Stimulated activated naive B cell treated with anti-CD40 and anti-IgM and Interleukin-4, amounts not matched to agents 10 μg/mL and 1 μg/mL and 100 μg/mL, for 72 hours (primary cell): Measurements from ENCODE around the gene FREM2.

Experiments
- ATAC-seq, 2 donors: fragments of 150-1000 bp; cut with Tn5 transposase; replicated peaks; 2 replicates each; pipeline ENCODE4 v1.10.0; 2021; ENCODE audit warnings: moderate library complexity in 1 of 2
- DNase-seq: peaks from one replicate; pipeline ENCODE4 v3.0.0; 2021
- H3K27ac Mint-ChIP-seq: one replicate; pipeline ENCODE4 v1.8.0; 2022; ENCODE audit warnings: mild to moderate bottlenecking, mixed read lengths
- H3K27me3 Mint-ChIP-seq, 2 donors: one replicate each; pipeline ENCODE4 v1.8.0; 2022; ENCODE audit warnings: mixed read lengths in 2 of 2
- H3K36me3 Mint-ChIP-seq, 2 donors: one replicate each; pipeline ENCODE4 v1.8.0; 2022; ENCODE audit warnings: mixed read lengths in 2 of 2, mild to moderate bottlenecking in 1 of 2
- H3K4me1 Mint-ChIP-seq, 2 donors: one replicate each; pipeline ENCODE4 v1.8.0; 2022; ENCODE audit warnings: mixed read lengths in 2 of 2, mild to moderate bottlenecking in 1 of 2
- H3K4me3 Mint-ChIP-seq, 2 donors: one replicate each; pipeline ENCODE4 v1.8.0; 2022; ENCODE audit warnings: mild to moderate bottlenecking in 2 of 2, mixed read lengths in 2 of 2, moderate library complexity in 1 of 2
- H3K9me3 Mint-ChIP-seq, 2 donors: one replicate each; pipeline ENCODE4 v1.8.0; 2022; ENCODE audit warnings: mixed read lengths in 2 of 2, mild to moderate bottlenecking in 1 of 2

The FREM2 gene

GRCh38 chr13:38796890-38797289 lies 110.0 kb downstream of the FREM2 start:
- no peaks in the 10 kb centered on the region for H3K4me1 Mint-ChIP-seq
- no peak overlapping the region for H3K4me3 Mint-ChIP-seq
- ATAC-seq = no peak
- H3K27ac Mint-ChIP-seq = no peak overlapping the region
- DNase-seq = no peak
- no peaks in the 10 kb centered on the region for H3K27me3 Mint-ChIP-seq
- no peaks in the 10 kb centered on the region for H3K36me3 Mint-ChIP-seq
- peaks cover 0 to 5% of the 10 kb centered on the region in 2 donors for H3K9me3 Mint-ChIP-seq

- Mint-ChIP-seq H3K4me3 (no peak overlapping the region), H3K4me1 (no peaks in the 10 kb centered on the region), H3K36me3 (no peaks in the 10 kb centered on the region), H3K27ac (no peak overlapping the region), H3K27me3 (no peaks in the 10 kb centered on the region), H3K9me3 (peaks cover 0 to 4% of the 10 kb centered on the region in 2 donors)
- no peak for DNase-seq
- no peak for ATAC-seq
These were observed 116.7 kb downstream of the FREM2 start for GRCh38 chr13:38803531-38803930.

DNA sequence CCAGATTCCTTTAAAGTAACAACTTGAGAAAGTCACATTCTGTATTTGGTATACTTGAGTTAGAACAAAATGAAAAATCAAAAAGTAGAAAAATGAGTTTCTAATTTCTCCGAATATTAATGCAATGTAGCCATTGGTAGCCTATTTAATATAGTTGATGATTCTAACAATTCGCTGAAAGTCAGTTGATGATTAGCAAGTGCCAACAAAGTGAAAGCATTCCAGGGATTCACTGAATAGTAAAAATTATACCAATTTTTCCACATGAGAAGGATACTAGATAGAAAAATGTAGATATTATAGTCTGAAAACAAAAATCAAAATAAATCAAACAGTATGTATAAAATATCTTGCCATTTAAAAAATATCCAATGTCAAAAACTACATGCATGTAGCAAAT lies 117.2 kb downstream of the FREM2 start:
- H3K4me3 Mint-ChIP-seq = no peak overlapping the region
- H3K27ac Mint-ChIP-seq = no peak overlapping the region
- no peak for ATAC-seq
- DNase-seq = no peak
- H3K9me3 Mint-ChIP-seq = peaks cover 0 to 4% of the 10 kb centered on the region in 2 donors
- no peaks in the 10 kb centered on the region for H3K4me1 Mint-ChIP-seq
- no peaks in the 10 kb centered on the region for H3K27me3 Mint-ChIP-seq
- H3K36me3 Mint-ChIP-seq = no peaks in the 10 kb centered on the region

GRCh38 chr13:38804536-38804935 lies 117.7 kb downstream of the FREM2 start:
- H3K36me3 Mint-ChIP-seq = no peaks in the 10 kb centered on the region
- no peak for ATAC-seq
- no peak overlapping the region for H3K4me3 Mint-ChIP-seq
- H3K27me3 Mint-ChIP-seq = no peaks in the 10 kb centered on the region
- DNase-seq = no peak
- H3K9me3 Mint-ChIP-seq = peaks cover 4% of the 10 kb centered on the region in 2 donors
- H3K4me1 Mint-ChIP-seq = no peaks in the 10 kb centered on the region
- H3K27ac Mint-ChIP-seq = no peak overlapping the region

DNA sequence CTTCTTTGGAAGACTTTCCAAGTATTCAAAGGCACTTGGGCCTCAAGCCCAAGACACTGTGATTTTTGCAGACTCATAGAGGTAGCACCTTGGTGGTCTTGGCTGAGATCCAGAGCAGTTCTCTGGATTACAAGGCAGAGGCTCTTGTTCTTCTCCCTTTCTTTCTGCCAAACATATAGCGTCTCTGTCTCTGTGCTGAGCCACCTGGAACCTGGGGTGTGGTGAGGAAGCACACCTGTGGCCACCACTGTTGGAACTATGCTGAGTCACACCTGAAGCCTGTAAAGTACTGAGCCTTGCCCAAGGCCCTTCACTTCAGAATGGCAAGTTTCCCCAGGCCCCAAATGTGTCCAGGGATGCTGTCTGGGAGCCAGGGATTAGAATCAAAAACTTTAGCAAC lies 127.5 kb downstream of the FREM2 start:
- ATAC-seq (no peak), DNase-seq (no peak)
- no peaks in the 10 kb centered on the region for H3K36me3 Mint-ChIP-seq
- no peaks in the 10 kb centered on the region for H3K4me1 Mint-ChIP-seq
- no peak overlapping the region for H3K4me3 Mint-ChIP-seq
- no peaks in the 10 kb centered on the region for H3K27me3 Mint-ChIP-seq
- no peak overlapping the region for H3K27ac Mint-ChIP-seq
- H3K9me3 Mint-ChIP-seq = peaks cover 9 to 11% of the 10 kb centered on the region in 2 donors

- peaks cover 0 to 3% of the 10 kb centered on the region in 2 donors for H3K9me3 Mint-ChIP-seq
- H3K27ac Mint-ChIP-seq = no peak overlapping the region
- no peaks in the 10 kb centered on the region for H3K27me3 Mint-ChIP-seq
- ATAC-seq (no peak), DNase-seq (no peak)
- no peak overlapping the region for H3K4me3 Mint-ChIP-seq
- no peaks in the 10 kb centered on the region for H3K4me1 Mint-ChIP-seq
- H3K36me3 Mint-ChIP-seq = no peaks in the 10 kb centered on the region
These were observed 132.2 kb downstream of the FREM2 start for GRCh38 chr13:38819053-38819452.

DNA sequence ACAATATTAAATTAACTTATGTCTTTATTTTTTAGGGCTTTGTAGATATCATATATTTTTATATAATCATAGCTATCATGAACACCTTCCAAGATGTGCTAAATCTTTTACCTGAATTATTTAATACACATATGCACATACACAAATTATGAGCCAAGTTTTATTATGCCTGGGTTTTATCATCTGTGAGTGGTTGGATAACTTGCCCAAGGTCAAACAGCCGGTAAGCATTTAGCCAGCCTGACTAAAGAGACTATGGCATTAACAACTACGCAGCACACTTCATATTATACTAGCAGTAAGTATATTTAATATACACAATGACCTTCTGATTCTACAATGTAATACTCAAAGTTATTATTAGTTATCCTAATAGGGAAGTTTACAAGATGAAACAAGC lies 132.7 kb downstream of the FREM2 start:
- Mint-ChIP-seq H3K27me3 (no peaks in the 10 kb centered on the region), H3K9me3 (peaks cover 0 to 2% of the 10 kb centered on the region in 2 donors), H3K36me3 (no peaks in the 10 kb centered on the region), H3K4me1 (no peaks in the 10 kb centered on the region), H3K27ac (no peak overlapping the region), H3K4me3 (no peak overlapping the region)
- ATAC-seq (no peak), DNase-seq (no peak)

DNA sequence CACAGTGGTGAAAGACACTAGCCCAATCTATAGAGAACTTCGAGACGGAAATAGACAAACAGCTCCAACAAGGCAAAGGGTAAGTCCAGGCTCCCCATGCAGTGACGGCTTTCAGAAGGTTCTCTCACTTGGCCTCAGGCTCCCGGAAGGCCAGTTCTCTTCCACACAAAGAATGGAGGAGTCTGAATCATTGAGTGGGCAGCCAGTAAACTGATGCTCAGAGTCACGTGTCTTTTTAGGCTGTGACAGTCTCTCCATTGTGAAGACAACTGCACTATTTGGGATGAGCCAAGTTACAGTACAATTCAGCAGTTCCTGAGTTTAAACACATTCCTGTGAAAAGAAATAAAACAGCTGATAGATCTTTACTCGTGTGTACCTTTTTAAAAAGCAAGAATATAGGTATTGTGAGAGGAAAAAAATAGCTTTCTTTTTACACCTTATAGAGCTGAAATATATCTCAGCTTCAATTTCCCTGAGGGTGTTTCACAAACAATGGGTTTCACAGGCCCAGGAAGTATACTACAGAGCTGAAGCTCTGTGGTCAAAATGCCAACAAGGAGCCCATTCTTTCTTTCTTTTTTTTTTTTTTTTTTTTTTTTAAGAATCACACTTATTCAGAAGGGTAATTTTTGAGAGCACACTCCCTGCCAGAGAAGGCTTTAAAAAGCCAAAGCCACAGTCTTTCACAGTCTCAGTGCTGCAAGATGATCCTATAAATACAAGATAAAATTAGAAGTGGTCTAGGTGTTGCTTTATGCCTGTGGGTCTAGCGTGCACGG lies 135.1 kb downstream of the FREM2 start:
- Mint-ChIP-seq H3K9me3 (peaks cover 0 to 2% of the 10 kb centered on the region in 2 donors), H3K27me3 (no peaks in the 10 kb centered on the region), H3K4me3 (no peak overlapping the region), H3K4me1 (no peaks in the 10 kb centered on the region), H3K27ac (no peak overlapping the region), H3K36me3 (no peaks in the 10 kb centered on the region)
- DNase-seq (no peak), ATAC-seq (no peak)

- Mint-ChIP-seq H3K4me3 (no peak overlapping the region), H3K27me3 (no peaks in the 10 kb centered on the region), H3K27ac (no peak overlapping the region), H3K9me3 (no peaks in the 10 kb centered on the region), H3K4me1 (no peaks in the 10 kb centered on the region), H3K36me3 (no peaks in the 10 kb centered on the region)
- ATAC-seq (peak; percentile 51 to 74), DNase-seq (no peak)
These were observed 137.5 kb downstream of the FREM2 start for GRCh38 chr13:38824342-38824741.

DNA sequence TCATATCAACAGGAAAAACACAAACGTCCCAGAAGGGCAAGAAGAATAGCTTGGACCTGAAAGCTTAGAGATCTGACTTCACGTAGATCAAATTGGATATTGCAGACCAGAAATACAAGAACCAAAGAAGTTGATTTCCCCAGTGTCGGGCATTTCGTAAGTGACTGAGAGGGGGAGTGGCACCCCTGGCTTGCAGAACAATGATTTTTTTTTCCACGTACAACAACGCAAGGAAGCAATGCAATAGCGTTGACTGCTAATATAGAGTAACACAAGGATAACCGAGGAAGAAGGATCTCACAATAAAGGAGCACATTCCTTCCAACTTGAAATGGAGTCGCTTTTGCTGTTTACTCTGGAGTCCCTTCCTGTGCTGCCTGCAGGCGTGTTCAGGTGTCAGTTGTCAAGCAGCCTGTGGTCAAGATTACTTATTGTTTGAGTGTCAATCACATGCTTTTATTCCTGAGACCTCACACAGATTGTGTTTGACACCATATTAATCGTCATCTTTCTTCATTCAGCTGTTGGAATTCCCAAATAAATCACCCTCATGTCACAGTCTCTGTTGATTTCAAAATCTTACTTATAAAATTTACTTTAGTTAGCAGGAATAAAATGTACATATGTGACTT lies 139.4 kb downstream of the FREM2 start:
- DNase-seq = no peak
- ATAC-seq = no peak
- Mint-ChIP-seq H3K36me3 (no peaks in the 10 kb centered on the region), H3K27ac (no peak overlapping the region), H3K4me3 (no peak overlapping the region), H3K9me3 (no peaks in the 10 kb centered on the region), H3K27me3 (no peaks in the 10 kb centered on the region), H3K4me1 (no peaks in the 10 kb centered on the region)

DNA sequence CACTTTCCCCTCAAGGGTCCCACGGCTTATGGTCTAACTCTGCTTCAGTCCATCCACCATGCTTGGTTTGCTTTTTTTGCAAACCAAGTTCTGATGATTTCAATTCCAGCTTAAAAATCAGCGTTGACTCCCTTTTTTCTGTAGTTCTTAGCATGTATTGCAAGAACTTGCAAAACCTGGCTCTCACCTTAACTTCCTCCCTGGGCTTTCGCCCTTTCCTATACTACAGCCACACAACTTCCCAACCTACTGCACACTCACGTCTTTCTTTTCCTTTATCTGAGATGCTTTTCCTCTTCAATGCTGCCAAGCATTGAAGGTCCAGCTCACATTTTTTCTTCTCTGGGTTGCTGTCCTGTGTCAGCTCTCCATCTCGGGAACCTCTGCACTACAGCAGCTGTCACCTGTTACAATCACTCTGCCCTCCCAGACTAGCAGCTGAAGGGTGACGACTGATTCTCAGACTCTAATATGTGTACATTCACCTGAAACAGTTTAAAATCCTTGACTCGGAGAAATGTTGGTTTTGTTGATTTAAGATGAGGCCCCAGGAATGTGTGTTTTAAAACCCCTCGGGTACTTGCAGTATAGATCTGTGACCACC lies 143.7 kb downstream of the FREM2 start:
- H3K36me3 Mint-ChIP-seq = no peaks in the 10 kb centered on the region
- H3K9me3 Mint-ChIP-seq = peaks cover 0 to 2% of the 10 kb centered on the region in 2 donors
- ATAC-seq (no peak), DNase-seq (no peak)
- H3K4me1 Mint-ChIP-seq = no peaks in the 10 kb centered on the region
- H3K4me3 Mint-ChIP-seq = no peak overlapping the region
- H3K27me3 Mint-ChIP-seq = no peaks in the 10 kb centered on the region
- H3K27ac Mint-ChIP-seq = no peak overlapping the region

GRCh38 chr13:38844581-38844980 lies 157.7 kb downstream of the FREM2 start:
- Mint-ChIP-seq H3K4me3 (no peak overlapping the region), H3K9me3 (no peaks in the 10 kb centered on the region), H3K27me3 (peaks cover 0 to 7% of the 10 kb centered on the region in 2 donors), H3K36me3 (no peaks in the 10 kb centered on the region), H3K4me1 (no peaks in the 10 kb centered on the region), H3K27ac (no peak overlapping the region)
- DNase-seq (no peak), ATAC-seq (no peak)

DNA sequence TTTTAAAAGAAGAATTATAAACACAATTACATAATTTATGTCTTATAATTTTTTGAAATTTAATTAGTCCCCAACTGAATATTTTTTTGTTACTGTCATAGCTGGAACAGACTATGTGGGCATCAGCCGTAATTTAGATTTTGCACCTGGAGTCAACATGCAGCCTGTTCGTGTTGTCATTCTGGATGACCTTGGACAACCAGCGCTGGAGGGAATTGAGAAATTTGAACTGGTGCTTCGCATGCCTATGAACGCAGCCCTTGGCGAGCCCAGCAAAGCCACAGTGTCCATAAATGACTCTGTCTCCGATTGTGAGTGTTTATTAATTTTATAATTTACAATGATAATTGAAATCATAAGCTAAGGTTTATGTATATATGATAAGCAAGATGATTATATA lies 161.5 kb downstream of the FREM2 start:
- H3K27me3 Mint-ChIP-seq = peaks cover 0 to 7% of the 10 kb centered on the region in 2 donors
- H3K9me3 Mint-ChIP-seq = no peaks in the 10 kb centered on the region
- no peaks in the 10 kb centered on the region for H3K4me1 Mint-ChIP-seq
- H3K27ac Mint-ChIP-seq = no peak overlapping the region
- no peak for DNase-seq
- ATAC-seq = no peak
- no peak overlapping the region for H3K4me3 Mint-ChIP-seq
- H3K36me3 Mint-ChIP-seq = no peaks in the 10 kb centered on the region

DNA sequence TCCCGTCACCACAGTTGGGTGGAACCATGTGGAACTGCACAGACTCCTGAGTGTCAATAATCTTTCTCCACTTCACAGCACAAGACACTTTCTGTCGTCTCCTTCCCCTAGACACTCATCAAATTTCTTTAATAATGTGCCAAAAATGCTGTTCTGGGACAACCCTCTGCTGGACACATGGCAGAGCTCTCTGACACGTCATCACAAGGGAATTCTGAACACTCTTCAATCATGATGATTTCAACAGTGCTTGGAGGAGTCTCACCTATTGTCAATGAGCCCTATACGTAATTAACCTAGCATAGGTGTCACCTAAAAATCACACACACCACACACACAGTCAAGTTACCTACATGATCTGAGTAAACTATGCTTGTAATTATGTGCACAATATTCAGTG lies 162.4 kb downstream of the FREM2 start:
- H3K4me1 Mint-ChIP-seq = no peaks in the 10 kb centered on the region
- no peaks in the 10 kb centered on the region for H3K36me3 Mint-ChIP-seq
- H3K4me3 Mint-ChIP-seq = no peak overlapping the region
- DNase-seq (no peak), ATAC-seq (no peak)
- H3K27me3 Mint-ChIP-seq = peaks cover 0 to 7% of the 10 kb centered on the region in 2 donors
- H3K9me3 Mint-ChIP-seq = no peaks in the 10 kb centered on the region
- no peak overlapping the region for H3K27ac Mint-ChIP-seq
